ENCODE results near the gene YDJC.

Gene YDJC

GRCh38 chr22:21672107-21672629 lies 42.3 kb upstream of the YDJC start:
- DNase-seq (ENCODE audit: low spot score), result no peak
- POLR2A ChIA-PET (ENCODE audit: low non-redundant PET), result no interaction called here
- no peak for TF ChIP-seq CTCF (conservative IDR thresholded peaks at IDR 0.05; ENCODE audit: low read depth)
- CTCF ChIA-PET, result interaction anchor here (0.5 kb wide), 1 partner anchor 178 kb away, joined by 5 read pairs; no protein-coding TSS in a partner anchor
- H3K27ac ChIP-seq, result no peak overlapping the region

- ChIA-PET POLR2A (ENCODE audit: low non-redundant PET) (no interaction called here), CTCF (interaction anchor here (0.8 kb wide), 1 partner anchor 1205 kb away, joined by 3 read pairs; no protein-coding TSS in a partner anchor)
- no peak for DNase-seq (ENCODE audit: low spot score)
- peak overlapping the region; percentile 31; the same call in 1 of the 2 replicates for H3K27ac ChIP-seq
- TF ChIP-seq CTCF (conservative IDR thresholded peaks at IDR 0.05; ENCODE audit: low read depth), result no peak
Observed at GRCh38 chr22:21669026-21669425, 39.2 kb upstream of the YDJC start.

GRCh38 chr22:21666786-21667185 lies 37.0 kb upstream of the YDJC start:
- ChIA-PET POLR2A (ENCODE audit: low non-redundant PET) (no interaction called here), CTCF (no interaction called here)
- DNase-seq (ENCODE audit: low spot score), result no peak
- no peak for TF ChIP-seq CTCF (conservative IDR thresholded peaks at IDR 0.05; ENCODE audit: low read depth)
- peak overlapping the region; percentile 90 for H3K27ac ChIP-seq

- CTCF ChIA-PET, result no interaction called here
- peak overlapping the region; percentile 90 for H3K27ac ChIP-seq
- DNase-seq (ENCODE audit: low spot score), result no peak
- no peak for TF ChIP-seq CTCF (conservative IDR thresholded peaks at IDR 0.05; ENCODE audit: low read depth)
- POLR2A ChIA-PET (ENCODE audit: low non-redundant PET), result interaction anchor here (0.8 kb wide), 1 partner anchor 176 kb away, joined by 3 read pairs; no protein-coding TSS in a partner anchor
Observed at GRCh38 chr22:21665047-21665851, 35.4 kb upstream of the YDJC start.

GRCh38 chr22:21663738-21664137 lies 33.9 kb upstream of the YDJC start:
- CTCF ChIA-PET, result no interaction called here
- POLR2A ChIA-PET (ENCODE audit: low non-redundant PET), result no interaction called here
- no peak for TF ChIP-seq CTCF (conservative IDR thresholded peaks at IDR 0.05; ENCODE audit: low read depth)
- H3K27ac ChIP-seq, result no peak overlapping the region
- DNase-seq (ENCODE audit: low spot score), result no peak

GRCh38 chr22:21661991-21662390 lies 32.2 kb upstream of the YDJC start:
- ChIA-PET POLR2A (ENCODE audit: low non-redundant PET) (no interaction called here), CTCF (no interaction called here)
- no peak overlapping the region for H3K27ac ChIP-seq
- DNase-seq (ENCODE audit: low spot score), result no peak
- no peak for TF ChIP-seq CTCF (conservative IDR thresholded peaks at IDR 0.05; ENCODE audit: low read depth)
